ENCODE results near the gene SLC27A5.

SLC27A5 gene

GRCh38 chr19:58511353-58512208 is at the start of gene SLC27A5:
Gene SLC27A5 (minus strand): TSS chr19:58511992. CDS start chr19:58511955, 37 bp downstream.
- DNase-seq (ENCODE audit: low spot score) = no peak

- DNase-seq (ENCODE audit: low spot score) = no peak
These were observed 49.1 kb upstream of the SLC27A5 start for GRCh38 chr19:58560921-58561320.

GRCh38 chr19:58560007-58560887 is 48.5 kb upstream of the SLC27A5 start:
- no peak for DNase-seq (ENCODE audit: low spot score)

- peak; percentile 96 for DNase-seq (ENCODE audit: low spot score)
These were observed 47.6 kb upstream of the SLC27A5 start for GRCh38 chr19:58559275-58560006.

- peak; percentile 99 for DNase-seq (ENCODE audit: low spot score)
These were observed 47.0 kb upstream of the SLC27A5 start for GRCh38 chr19:58558623-58559274.

GRCh38 chr19:58558066-58558622 is 46.4 kb upstream of the SLC27A5 start, which contains the start of gene UBE2M:
Gene UBE2M (minus strand): TSS chr19:58558611. CDS start chr19:58558381, 230 bp downstream.
- peak; percentile 50 for DNase-seq (ENCODE audit: low spot score)

- DNase-seq (ENCODE audit: low spot score) = no peak
These were observed 45.7 kb upstream of the SLC27A5 start for GRCh38 chr19:58557221-58558065.

GRCh38 chr19:58556622-58557220 is 44.9 kb upstream of the SLC27A5 start:
- DNase-seq (ENCODE audit: low spot score) = no peak

GRCh38 chr19:58555920-58556621 is 44.3 kb upstream of the SLC27A5 start:
- no peak for DNase-seq (ENCODE audit: low spot score)

- no peak for DNase-seq (ENCODE audit: low spot score)
These were observed 43.6 kb upstream of the SLC27A5 start for GRCh38 chr19:58555369-58555885.

- peak; percentile 99 for DNase-seq (ENCODE audit: low spot score)
These were observed 42.9 kb upstream of the SLC27A5 start, which contains the start of gene CHMP2A for GRCh38 chr19:58554494-58555368. Gene CHMP2A (minus strand): TSS chr19:58555105. CDS start chr19:58554212, 893 bp downstream.

GRCh38 chr19:58553799-58554493 is 42.2 kb upstream of the SLC27A5 start:
- DNase-seq (ENCODE audit: low spot score) = no peak

- no peak for DNase-seq (ENCODE audit: low spot score)
These were observed 40.9 kb upstream of the SLC27A5 start for GRCh38 chr19:58552655-58553054.

GRCh38 chr19:58551577-58552471 is 40.0 kb upstream of the SLC27A5 start:
- no peak for DNase-seq (ENCODE audit: low spot score)

GRCh38 chr19:58551123-58551497 is 39.3 kb upstream of the SLC27A5 start:
- no peak for DNase-seq (ENCODE audit: low spot score)

All from SW480 (cell line).